Liver (tissue), 9 donors: ENCODE measurements around the gene USH2A. TPM values are rescaled to one million over a fixed set of nuclear protein-coding genes. Genes with fewer than 3 reads are reported as not detected.

Experiments used
- DNase-seq: peaks from one replicate; pipeline ENCODE4 v3.0.0-alpha.2; 2017; ENCODE audit warnings: low spot score
- H3K27ac ChIP-seq, 2 donors: one replicate each; pipeline ENCODE4 v1.7.0; 2013; ENCODE audit warnings: inconsistent platforms in 2 of 2, low read length in 2 of 2, control low read depth in 1 of 2, low read depth in 1 of 2, mild to moderate bottlenecking in 1 of 2
- H3K27me3 ChIP-seq, 4 donors: one replicate each; pipeline versions ENCODE4 v1.6.1 to v1.7.0; 2013; ENCODE audit warnings: low read length in 3 of 4, inconsistent platforms in 1 of 4, mild to moderate bottlenecking in 1 of 4, moderate library complexity in 1 of 4; ENCODE audit not compliant: control insufficient read depth in 4 of 4, insufficient read depth in 4 of 4
- H3K36me3 ChIP-seq, 4 donors: one replicate each; pipeline versions ENCODE4 v1.6.1 to v1.7.0; 2013; ENCODE audit warnings: low read length in 3 of 4, mild to moderate bottlenecking in 3 of 4, low read depth in 1 of 4, moderate library complexity in 1 of 4; ENCODE audit not compliant: control insufficient read depth in 4 of 4, insufficient read depth in 3 of 4
- H3K4me1 ChIP-seq, 4 donors: one replicate each; pipeline versions ENCODE4 v1.6.1 to v1.7.0; 2013; ENCODE audit warnings: low read length in 3 of 4, mild to moderate bottlenecking in 3 of 4, moderate library complexity in 1 of 4; ENCODE audit not compliant: control insufficient read depth in 4 of 4, insufficient read depth in 4 of 4
- H3K4me3 ChIP-seq, 3 donors: one replicate each; pipeline versions ENCODE4 v1.6.1 to v1.7.0; 2013; ENCODE audit warnings: low read length in 3 of 3, control low read depth in 1 of 3, low read depth in 1 of 3, mild to moderate bottlenecking in 1 of 3
- H3K9ac ChIP-seq, 2 donors: one replicate each; pipeline ENCODE4 v1.7.0; 2013; ENCODE audit warnings: low read length in 2 of 2, mild to moderate bottlenecking in 2 of 2, moderate library complexity in 2 of 2, control low read depth in 1 of 2, low read depth in 1 of 2
- H3K9me3 ChIP-seq, 4 donors: one replicate each; pipeline versions ENCODE4 v1.6.1 to v1.7.0; 2013; ENCODE audit warnings: low read length in 3 of 4; ENCODE audit not compliant: control insufficient read depth in 4 of 4
- ATF3 ChIP-seq: IDR thresholded peaks from 2 replicates; pipeline ENCODE4 v1.6.1; 2016; ENCODE audit warnings: antibody characterized with exemption
- CTCF ChIP-seq: fragments of 150-350 bp; IDR thresholded peaks from 2 replicates; pipeline ENCODE4 v1.5.1; 2017; ENCODE audit warnings: improper control_type of control experiment, low read depth, low read length; ENCODE audit not compliant: missing input control
- EGR1 ChIP-seq, 2 donors: IDR thresholded peaks; 2 replicates each; pipeline ENCODE4 v1.6.1; 2016 to 2018; ENCODE audit warnings: antibody characterized with exemption in 2 of 2, low read depth in 2 of 2
- FOXA1 ChIP-seq: IDR thresholded peaks from 2 replicates; pipeline ENCODE4 v1.6.1; 2016; ENCODE audit warnings: antibody characterized with exemption
- FOXA2 ChIP-seq: IDR thresholded peaks from 2 replicates; pipeline ENCODE4 v1.6.1; 2016; ENCODE audit warnings: antibody characterized with exemption
- GABPA ChIP-seq, 2 donors: IDR thresholded peaks in 1 of 2; conservative IDR thresholded peaks in 1 of 2; 2 replicates each; pipeline ENCODE4 v1.6.1; 2016; ENCODE audit warnings: antibody characterized with exemption in 2 of 2, mild to moderate bottlenecking in 1 of 2, moderate library complexity in 1 of 2
- HNF4A ChIP-seq, 2 donors: conservative IDR thresholded peaks; 2 replicates each; pipeline ENCODE4 v1.6.1; 2016; ENCODE audit warnings: antibody characterized with exemption in 2 of 2, mild to moderate bottlenecking in 2 of 2
- HNF4G ChIP-seq: IDR thresholded peaks from 2 replicates; pipeline ENCODE4 v1.6.1; 2016; ENCODE audit warnings: antibody characterized with exemption
- JUND ChIP-seq, 2 donors: IDR thresholded peaks; 2 replicates each; pipeline ENCODE4 v1.6.1; 2016; ENCODE audit warnings: antibody characterized with exemption in 2 of 2
- MAX ChIP-seq: IDR thresholded peaks from 2 replicates; pipeline ENCODE4 v1.6.1; 2016; ENCODE audit warnings: antibody characterized with exemption
- NR2F2 ChIP-seq: IDR thresholded peaks from 2 replicates; pipeline ENCODE4 v1.6.1; 2016; ENCODE audit warnings: antibody characterized with exemption
- RAD21 ChIP-seq, 2 donors: IDR thresholded peaks; 2 replicates each; pipeline ENCODE4 v1.6.1; 2016; ENCODE audit warnings: antibody characterized with exemption in 2 of 2, mild to moderate bottlenecking in 2 of 2
- REST ChIP-seq: IDR thresholded peaks from 2 replicates; pipeline ENCODE4 v1.6.1; 2016; ENCODE audit warnings: antibody characterized with exemption, mild to moderate bottlenecking
- RXRA ChIP-seq, 2 donors: IDR thresholded peaks; 2 replicates each; pipeline ENCODE4 v1.6.1; 2017 to 2018; ENCODE audit warnings: antibody characterized with exemption in 2 of 2, mild to moderate bottlenecking in 1 of 2
- SP1 ChIP-seq: IDR thresholded peaks from 2 replicates; pipeline ENCODE4 v1.6.1; 2018; ENCODE audit warnings: antibody characterized with exemption, mild to moderate bottlenecking
- TAF1 ChIP-seq: conservative IDR thresholded peaks from 2 replicates; pipeline ENCODE4 v1.6.1; 2016; ENCODE audit warnings: antibody characterized with exemption, mild to moderate bottlenecking
- YY1 ChIP-seq: IDR thresholded peaks from 2 replicates; pipeline ENCODE4 v1.6.1; 2016; ENCODE audit warnings: antibody characterized with exemption, mild to moderate bottlenecking
- ZBTB33 ChIP-seq: IDR thresholded peaks from 2 replicates; pipeline ENCODE4 v1.6.1; 2016; ENCODE audit warnings: antibody characterized with exemption
- WGBS: extraction: QIAGEN DNeasy Blood & Tissue Kit; methylation state at CpG from one replicate; pipeline ENCODE4 v1.1.7; 2013; 5-methylcytosine and 5-hydroxymethylcytosine counted together
- polyA plus RNA-seq, 2 donors: library from polyadenylated mRNA; stranded (reverse) in 1 of 2; unstranded in 1 of 2; fragments of 200-250 nt in 1 of 2; fragments of >200 nt in 1 of 2; fragmentation: Nextera tagmentation in 1 of 2; extraction: Ambion mirVana in 1 of 2; gene quantifications; one replicate each; pipeline versions ENCODE4 v1.2.1 to v1.2.3, GENCODE V29; 2013 to 2015
- total RNA-seq, 2 donors: library from RNA; depleted of rRNA; stranded (reverse); fragments of >200 nt; gene quantifications; one replicate each; pipeline ENCODE4 v1.2.3, GENCODE V29; 2014
- donor health status: healthy.
- donor health status: healthy.
- donor health status: healthy.
- donor health status: healthy.
- donor health status: healthy.

The USH2A gene
- total and polyA plus RNA-seq, 4 donors: 0.14 to 1.0 (median 0.31) TPM

GRCh38 chr1:216183454-216183853 is 239.8 kb downstream of the USH2A start:
- H3K4me3 ChIP-seq: no peak overlapping the region
- no peaks in the 10 kb centered on the region for H3K4me1 ChIP-seq
- no peak overlapping the region for H3K9ac ChIP-seq
- H3K27me3 ChIP-seq: no peaks in the 10 kb centered on the region
- no peak overlapping the region for H3K27ac ChIP-seq
- H3K36me3 ChIP-seq: no peaks in the 10 kb centered on the region
- DNase-seq: no peak
- H3K9me3 ChIP-seq: no peaks in the 10 kb centered on the region
- WGBS: 85% methylated on average over 6 of the region's 6 CpGs
- no peak for TF ChIP-seq FOXA2
- TF ChIP-seq YY1: no peak
- no peak for TF ChIP-seq NR2F2
- no peak for TF ChIP-seq EGR1 (IDR thresholded peaks at IDR 0.05; ENCODE audit: low read depth in 2 of 2)
- TF ChIP-seq HNF4G: no peak
- TF ChIP-seq RAD21 (IDR thresholded peaks at IDR 0.05): no peak
- TF ChIP-seq ZBTB33: no peak
- no peak for TF ChIP-seq TAF1
- TF ChIP-seq REST: no peak

- Histone ChIP-seq H3K4me3 (no peak overlapping the region), H3K36me3 (no peaks in the 10 kb centered on the region), H3K27me3 (no peaks in the 10 kb centered on the region), H3K27ac (no peak overlapping the region), H3K4me1 (no peaks in the 10 kb centered on the region), H3K9ac (no peak overlapping the region), H3K9me3 (no peaks in the 10 kb centered on the region)
- WGBS: 28% methylated on average over 4 of the region's 4 CpGs
- no peak for TF ChIP-seq GABPA (IDR thresholded peaks at IDR 0.05 in 1 of 2, conservative IDR thresholded peaks at IDR 0.05 in 1 of 2)
- no peak for TF ChIP-seq HNF4A (conservative IDR thresholded peaks at IDR 0.05)
- TF ChIP-seq FOXA2: no peak
- no peak for TF ChIP-seq RAD21 (IDR thresholded peaks at IDR 0.05)
- no peak for TF ChIP-seq ZBTB33
- no peak for TF ChIP-seq TAF1
- no peak for TF ChIP-seq MAX
- no peak for TF ChIP-seq YY1
- no peak for TF ChIP-seq SP1
- TF ChIP-seq CTCF: no peak
- no peak for TF ChIP-seq JUND (IDR thresholded peaks at IDR 0.05)
- TF ChIP-seq REST: no peak
- TF ChIP-seq NR2F2: no peak
- no peak for TF ChIP-seq HNF4G
- no peak for TF ChIP-seq FOXA1
- TF ChIP-seq ATF3: no peak
- TF ChIP-seq RXRA (IDR thresholded peaks at IDR 0.05): no peak
- no peak for TF ChIP-seq EGR1 (IDR thresholded peaks at IDR 0.05; ENCODE audit: low read depth in 2 of 2)
- no peak for DNase-seq
Measured at GRCh38 chr1:216183007-216183406, 240.2 kb downstream of the USH2A start.
